HG02973 (cell line): ENCODE results near the gene NEURL1.
"Not testable (repeated sequence)": the region's sequence is repeated elsewhere in the genome, so short reads cannot be mapped to it uniquely, and the experiment has no call there.

ENCODE experiments used
- ATAC-seq: cut with Tn5 transposase; IDR thresholded peaks from one replicate; pipeline ENCODE4 v1.9.1; 2021; ENCODE audit warnings: moderate library complexity; ENCODE audit not compliant: unreplicated experiment

Gene NEURL1

GRCh38 chr10:103459615-103460014 is 33.9 kb upstream of the NEURL1 start:
- ATAC-seq: no peak

- ATAC-seq: no peak
Observed at GRCh38 chr10:103463499-103463898, 30.0 kb upstream of the NEURL1 start.

GRCh38 chr10:103465411-103466179 is 27.9 kb upstream of the NEURL1 start:
- ATAC-seq: no peak

GRCh38 chr10:103466734-103467133 is 26.8 kb upstream of the NEURL1 start:
- ATAC-seq: no peak

GRCh38 chr10:103467406-103467805 is 26.1 kb upstream of the NEURL1 start:
- ATAC-seq: no peak

GRCh38 chr10:103469201-103469600 is 24.3 kb upstream of the NEURL1 start:
- no peak for ATAC-seq

- ATAC-seq: peak; percentile 69
Observed at GRCh38 chr10:103470761-103471653, 22.5 kb upstream of the NEURL1 start.

- no peak for ATAC-seq
Observed at GRCh38 chr10:103472005-103472404, 21.5 kb upstream of the NEURL1 start.

GRCh38 chr10:103473261-103473671 is 20.2 kb upstream of the NEURL1 start:
- no peak for ATAC-seq

- no peak for ATAC-seq
Observed at GRCh38 chr10:103474077-103474476, 19.4 kb upstream of the NEURL1 start.

GRCh38 chr10:103475437-103475836 is 18.1 kb upstream of the NEURL1 start:
- ATAC-seq: no peak

- peak; percentile 36 for ATAC-seq
Observed at GRCh38 chr10:103476046-103476768, 17.3 kb upstream of the NEURL1 start.

- no peak for ATAC-seq
Observed at GRCh38 chr10:103478671-103479070, 14.8 kb upstream of the NEURL1 start.

GRCh38 chr10:103479135-103479534 is 14.4 kb upstream of the NEURL1 start, which contains the start of gene CALHM3:
TSS of gene CALHM3 (minus strand) at chr10:103479240. CDS start at chr10:103479032, 208 bp downstream.
- no peak for ATAC-seq

- no peak for ATAC-seq
Observed at GRCh38 chr10:103480521-103480920, 13.0 kb upstream of the NEURL1 start.

- no peak for ATAC-seq
Observed at GRCh38 chr10:103481974-103482531, 11.5 kb upstream of the NEURL1 start.

- ATAC-seq: not testable (repeated sequence)
Observed at GRCh38 chr10:103486635-103487409, 6.7 kb upstream of the NEURL1 start.

GRCh38 chr10:103487410-103487708 is 6.1 kb upstream of the NEURL1 start:
- no peak for ATAC-seq

- ATAC-seq: peak; percentile 19
Observed at GRCh38 chr10:103490986-103491314, 2.6 kb upstream of the NEURL1 start.

- ATAC-seq: no peak
Observed at GRCh38 chr10:103491729-103492364, 1.7 kb upstream of the NEURL1 start.
